K562 (cell line): ENCODE measurements around the gene MED29. TPM values are rescaled to one million over a fixed set of nuclear protein-coding genes. Genes with fewer than 3 reads are reported as not detected.

Experiments used
- CBX3 ChIP-seq, 2 experiments: IDR thresholded peaks; 1 replicate in 1 of 2; 2 replicates in 1 of 2; pipeline ENCODE4 v1.6.1; 2012; ENCODE audit warnings: inconsistent platforms in 2 of 2, low read length in 2 of 2, borderline replicate concordance in 1 of 2, control low read depth in 1 of 2
- ELF2 ChIP-seq: fragments of 250-450 bp; sonication (Bioruptor Pico); IDR thresholded peaks from 2 replicates; pipeline ENCODE4 v1.5.0; 2021; ENCODE audit warnings: mild to moderate bottlenecking
- GATA2 ChIP-seq: sonication (generic); formaldehyde crosslinking; IDR thresholded peaks from 2 replicates; pipeline ENCODE4 v1.4.0; 2020; ENCODE audit warnings: mild to moderate bottlenecking, missing genetic modification reagents
- HMGXB4 ChIP-seq: sonication (generic); formaldehyde crosslinking; IDR thresholded peaks from 2 replicates; pipeline ENCODE4 v1.8.1; 2023; ENCODE audit warnings: mild to moderate bottlenecking, missing genetic modification reagents
- KAT7 ChIP-seq: sonication (generic); formaldehyde crosslinking; IDR thresholded peaks from 2 replicates; pipeline ENCODE4 v1.8.0; 2022; ENCODE audit warnings: missing genetic modification reagents, mild to moderate bottlenecking, borderline replicate concordance
- KLF1 ChIP-seq: fragments of 450-650 bp; IDR thresholded peaks from 2 replicates; pipeline ENCODE4 v1.6.1; 2016; ENCODE audit warnings: missing genetic modification characterization, missing compliant biosample characterization
- MXI1 ChIP-seq: IDR thresholded peaks from 2 replicates; pipeline ENCODE4 v1.6.1; 2011; ENCODE audit warnings: low read depth, mild to moderate bottlenecking, improper control_type of control experiment, low read length
- NEUROD1 ChIP-seq: fragments of 150-350 bp; IDR thresholded peaks from 2 replicates; pipeline ENCODE4 v1.6.1; 2014; ENCODE audit warnings: borderline replicate concordance, low read length, low read depth; ENCODE audit not compliant: partially characterized antibody
- NFIC ChIP-seq: fragments of 450-650 bp; IDR thresholded peaks from 2 replicates; pipeline ENCODE4 v1.6.1; 2017; ENCODE audit warnings: mild to moderate bottlenecking, inconsistent platforms
- NR2F6 ChIP-seq: fragments of 450-650 bp; formaldehyde crosslinking; IDR thresholded peaks from 2 replicates; pipeline ENCODE4 v1.4.0; 2020; ENCODE audit warnings: mild to moderate bottlenecking
- NRF1 ChIP-seq, 2 experiments: fragments of 450-650 bp; IDR thresholded peaks in 1 of 2; conservative IDR thresholded peaks in 1 of 2; 2 replicates each; pipeline ENCODE4 v1.6.1; 2014; ENCODE audit warnings: mild to moderate bottlenecking in 2 of 2
- NUFIP1 ChIP-seq: fragments of 450-650 bp; IDR thresholded peaks from 2 replicates; pipeline ENCODE4 v1.6.1; 2018; ENCODE audit not compliant: partially characterized antibody
- RHOXF2B ChIP-seq: fragments of 250-450 bp; sonication (Bioruptor Pico); conservative IDR thresholded peaks from 2 replicates; pipeline ENCODE4 v1.5.1; 2021
- SMARCA5 ChIP-seq: fragments of 450-650 bp; IDR thresholded peaks from 2 replicates; pipeline ENCODE4 v1.6.1; 2016
- TBL1XR1 ChIP-seq, 2 experiments: IDR thresholded peaks; 2 replicates each; pipeline ENCODE4 v1.6.1; 2012; ENCODE audit warnings: improper control_type of control experiment in 2 of 2, low read length in 2 of 2, mild to moderate bottlenecking in 1 of 2
- TCFL5 ChIP-seq: fragments of 250-450 bp; sonication (Bioruptor Pico); conservative IDR thresholded peaks from 2 replicates; pipeline ENCODE4 v1.6.1; 2021; ENCODE audit warnings: mild to moderate bottlenecking, moderate library complexity, matching md5 sums
- TEAD1 ChIP-seq, 2 experiments: fragments of 450-650 bp in 1 of 2; sonication (generic) in 1 of 2; formaldehyde crosslinking; IDR thresholded peaks; 2 replicates each; pipeline versions ENCODE4 v1.4.0 to v1.8.0; 2020 to 2022; ENCODE audit warnings: mild to moderate bottlenecking in 2 of 2, missing genetic modification reagents in 1 of 2
- TOE1 ChIP-seq, 2 experiments: fragments of 450-650 bp in 1 of 2; sonication (generic) in 1 of 2; formaldehyde crosslinking in 1 of 2; IDR thresholded peaks; 2 replicates each; pipeline versions ENCODE4 v1.7.1 to v1.8.0; 2016 to 2022; ENCODE audit warnings: borderline replicate concordance in 2 of 2, mild to moderate bottlenecking in 2 of 2, antibody characterized with exemption in 1 of 2, inconsistent platforms in 1 of 2, low read depth in 1 of 2, missing genetic modification reagents in 1 of 2, moderate library complexity in 1 of 2
- TSC22D4 ChIP-seq: fragments of 450-650 bp; IDR thresholded peaks from 2 replicates; pipeline ENCODE4 v1.6.1; 2016; ENCODE audit warnings: missing genetic modification characterization, missing biosample characterization, control low read depth
- ZC3H8 ChIP-seq: fragments of 450-650 bp; IDR thresholded peaks from 2 replicates; pipeline ENCODE4 v1.6.1; 2017
- ZFX ChIP-seq: sonication (generic); formaldehyde crosslinking; IDR thresholded peaks from 2 replicates; pipeline ENCODE4 v1.8.0; 2022; ENCODE audit warnings: mild to moderate bottlenecking, missing genetic modification reagents, moderate library complexity
- ZNF551 ChIP-seq: fragments of 250-450 bp; sonication (Bioruptor Pico); IDR thresholded peaks from 2 replicates; pipeline ENCODE4 v1.5.0; 2021; ENCODE audit warnings: mild to moderate bottlenecking, moderate library complexity
- ZNF696 ChIP-seq: fragments of 250-450 bp; sonication (Bioruptor Pico); conservative IDR thresholded peaks from 2 replicates; pipeline ENCODE4 v1.4.0; 2020; ENCODE audit warnings: mild to moderate bottlenecking, moderate library complexity
- polyA plus RNA-seq, 8 experiments: library from polyadenylated mRNA; depleted of rRNA in 4 of 8; stranded (reverse) in 5 of 8; unstranded in 3 of 8; fragments of >200 nt; fragmentation: Nextera tagmentation in 2 of 8; fragmentation: Illumina TruSeq in 1 of 8; extraction: Ambion mirVana in 2 of 8; extraction: Trizol in 1 of 8; gene quantifications; 2 replicates each; pipeline versions ENCODE4 v1.2.1 to v1.2.3, GENCODE V29; 2011 to 2014; ENCODE audit warnings: inconsistent platforms in 1 of 8, missing spikeins in 1 of 8
- total RNA-seq, 7 experiments: library from RNA; depleted of rRNA in 6 of 7; stranded (reverse); fragments of >200 nt in 6 of 7; fragmentation: Illumina TruSeq in 2 of 7; extraction: Trizol in 2 of 7; gene quantifications; 2 replicates each; pipeline versions ENCODE4 v1.2.1 to v1.2.3, GENCODE V29; 2011 to 2021; ENCODE audit warnings: low replicate concordance in 1 of 7
- TF ChIP-seq, protein P1 (sequence below), 2 experiments: IDR thresholded peaks; 2 replicates each; pipeline ENCODE4 v1.6.1; 2011; ENCODE audit warnings: borderline replicate concordance in 1 of 2, control low read depth in 1 of 2, low read depth in 1 of 2, low read length in 1 of 2, mild to moderate bottlenecking in 1 of 2, mixed read lengths in 1 of 2, moderate library complexity in 1 of 2; ENCODE audit not compliant: insufficient read depth in 1 of 2, insufficient read length in 1 of 2, poor library complexity in 1 of 2, severe bottlenecking in 1 of 2; ENCODE audit errors: extremely low read depth in 1 of 2

The MED29 gene
- total and polyA plus RNA-seq, 9 of the 15 experiments (the other 6 are each of a cell fraction or from before 2014, with no cell fraction given), result 1.8 to 22.6 (median 12.4) TPM

GRCh38 chr19:39402346-39403300, 11.4 kb downstream of the MED29 start (continued):
- TF ChIP-seq HMGXB4 (peak; percentile 31; the same call in 1 of the 2 replicates), TSC22D4 (tag) (no peak), MXI1 (peak; percentile 75), ZFX (CRISPR knock-in tag) (peak; percentile 96), RHOXF2B (CRISPR knock-in tag) (0 out of 2 replicates have a peak, but pooled peaks have one; percentile 41), TOE1 (IDR thresholded peaks at IDR 0.05; ENCODE audit: borderline replicate concordance) (peak; percentile 58; the same call in 1 of the 2 replicates), TOE1 (CRISPR knock-in tag; IDR thresholded peaks at IDR 0.05; ENCODE audit: borderline replicate concordance, low read depth) (no peak), NFIC (peak; percentile 37), NRF1 (conservative IDR thresholded peaks at IDR 0.05 in 1 of 2, IDR thresholded peaks at IDR 0.05 in 1 of 2) (peak; percentile 88 to 91), CBX3 (IDR thresholded peaks at IDR 0.05; ENCODE audit: borderline replicate concordance in 1 of 2, low read length in 2 of 2) (peak in 1 of 2 experiments; percentile 57; a peak in 2 of 3 replicates), GATA2 (no peak), NUFIP1 (no peak), ZC3H8 (no peak), NEUROD1 (peak; percentile 60), TEAD1 (CRISPR knock-in tag; IDR thresholded peaks at IDR 0.05) (peak in 1 of 2 experiments; percentile 24; a peak in 1 of 4 replicates), SMARCA5 (peak; percentile 27; the same call in 1 of the 2 replicates), ELF2 (CRISPR knock-in tag) (peak; percentile 78; the same call in 1 of the 2 replicates), KAT7 (CRISPR knock-in tag) (0 out of 2 replicates have a peak, but pooled peaks have one; percentile 17), TCFL5 (CRISPR knock-in tag) (no peak), ZNF696 (CRISPR knock-in tag) (no peak), KLF1 (tag) (0 out of 2 replicates have a peak, but pooled peaks have one; percentile 49), ZNF551 (CRISPR knock-in tag) (no peak), TBL1XR1 (IDR thresholded peaks at IDR 0.05; ENCODE audit: low read length in 2 of 2) (peak in 1 of 2 experiments; percentile 57; a peak in 2 of 4 replicates), NR2F6 (no peak)
- TF ChIP-seq, protein P1, sequence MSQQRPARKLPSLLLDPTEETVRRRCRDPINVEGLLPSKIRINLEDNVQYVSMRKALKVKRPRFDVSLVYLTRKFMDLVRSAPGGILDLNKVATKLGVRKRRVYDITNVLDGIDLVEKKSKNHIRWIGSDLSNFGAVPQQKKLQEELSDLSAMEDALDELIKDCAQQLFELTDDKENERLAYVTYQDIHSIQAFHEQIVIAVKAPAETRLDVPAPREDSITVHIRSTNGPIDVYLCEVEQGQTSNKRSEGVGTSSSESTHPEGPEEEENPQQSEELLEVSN (IDR thresholded peaks at IDR 0.05; ENCODE audit: borderline replicate concordance in 1 of 2, extremely low read depth in 1 of 2, insufficient read depth in 1 of 2, insufficient read length in 1 of 2, low read depth in 1 of 2, low read length in 1 of 2, poor library complexity in 1 of 2, severe bottlenecking in 1 of 2), result peak; percentile 98
